Loucy (cell line): Measurements from ENCODE around the gene CHST9.

Experiments used
- EZH2phosphoT487 ChIP-seq: fragments of 200-600 bp; IDR thresholded peaks from 2 replicates; pipeline ENCODE4 v1.6.1; 2018; ENCODE audit warnings: antibody characterized with exemption, mild to moderate bottlenecking, moderate library complexity, borderline replicate concordance
- TF ChIP-seq, protein P1 (sequence below): fragments of 200-600 bp; sonication (generic); conservative IDR thresholded peaks from 2 replicates; pipeline ENCODE4 v1.5.1; 2014; ENCODE audit warnings: mild to moderate bottlenecking, antibody characterized with exemption, low read length

DNA sequence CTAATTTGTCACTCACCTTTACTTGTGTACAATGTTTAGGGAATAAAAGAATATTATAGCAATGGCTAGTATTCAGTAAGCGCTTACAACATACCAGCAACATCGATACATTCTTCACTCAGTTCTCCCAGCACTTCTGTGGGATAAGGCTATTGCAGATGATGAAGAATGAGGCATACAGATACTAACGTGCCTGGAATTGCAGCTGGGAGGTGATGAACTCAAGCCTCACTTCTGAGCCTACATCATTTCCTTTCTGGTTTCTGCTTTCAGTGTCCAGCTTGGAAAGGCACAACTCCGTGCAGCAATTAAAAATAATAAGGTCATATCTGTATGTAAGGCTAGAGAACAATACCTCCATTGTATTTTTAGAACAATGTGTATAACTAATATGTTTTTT, 224.2 kb downstream of the CHST9 start:
- TF ChIP-seq, protein P1, sequence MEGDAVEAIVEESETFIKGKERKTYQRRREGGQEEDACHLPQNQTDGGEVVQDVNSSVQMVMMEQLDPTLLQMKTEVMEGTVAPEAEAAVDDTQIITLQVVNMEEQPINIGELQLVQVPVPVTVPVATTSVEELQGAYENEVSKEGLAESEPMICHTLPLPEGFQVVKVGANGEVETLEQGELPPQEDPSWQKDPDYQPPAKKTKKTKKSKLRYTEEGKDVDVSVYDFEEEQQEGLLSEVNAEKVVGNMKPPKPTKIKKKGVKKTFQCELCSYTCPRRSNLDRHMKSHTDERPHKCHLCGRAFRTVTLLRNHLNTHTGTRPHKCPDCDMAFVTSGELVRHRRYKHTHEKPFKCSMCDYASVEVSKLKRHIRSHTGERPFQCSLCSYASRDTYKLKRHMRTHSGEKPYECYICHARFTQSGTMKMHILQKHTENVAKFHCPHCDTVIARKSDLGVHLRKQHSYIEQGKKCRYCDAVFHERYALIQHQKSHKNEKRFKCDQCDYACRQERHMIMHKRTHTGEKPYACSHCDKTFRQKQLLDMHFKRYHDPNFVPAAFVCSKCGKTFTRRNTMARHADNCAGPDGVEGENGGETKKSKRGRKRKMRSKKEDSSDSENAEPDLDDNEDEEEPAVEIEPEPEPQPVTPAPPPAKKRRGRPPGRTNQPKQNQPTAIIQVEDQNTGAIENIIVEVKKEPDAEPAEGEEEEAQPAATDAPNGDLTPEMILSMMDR = no peak
- no peak for TF ChIP-seq EZH2phosphoT487
